ENCODE measurements around the gene MRFAP1L1. TPM values are rescaled to one million over a fixed set of nuclear protein-coding genes. Genes with fewer than 3 reads are reported as not detected.

The MRFAP1L1 gene
- total RNA-seq, 1 experiment from 2014 or later, result 57.7 TPM

DNA sequence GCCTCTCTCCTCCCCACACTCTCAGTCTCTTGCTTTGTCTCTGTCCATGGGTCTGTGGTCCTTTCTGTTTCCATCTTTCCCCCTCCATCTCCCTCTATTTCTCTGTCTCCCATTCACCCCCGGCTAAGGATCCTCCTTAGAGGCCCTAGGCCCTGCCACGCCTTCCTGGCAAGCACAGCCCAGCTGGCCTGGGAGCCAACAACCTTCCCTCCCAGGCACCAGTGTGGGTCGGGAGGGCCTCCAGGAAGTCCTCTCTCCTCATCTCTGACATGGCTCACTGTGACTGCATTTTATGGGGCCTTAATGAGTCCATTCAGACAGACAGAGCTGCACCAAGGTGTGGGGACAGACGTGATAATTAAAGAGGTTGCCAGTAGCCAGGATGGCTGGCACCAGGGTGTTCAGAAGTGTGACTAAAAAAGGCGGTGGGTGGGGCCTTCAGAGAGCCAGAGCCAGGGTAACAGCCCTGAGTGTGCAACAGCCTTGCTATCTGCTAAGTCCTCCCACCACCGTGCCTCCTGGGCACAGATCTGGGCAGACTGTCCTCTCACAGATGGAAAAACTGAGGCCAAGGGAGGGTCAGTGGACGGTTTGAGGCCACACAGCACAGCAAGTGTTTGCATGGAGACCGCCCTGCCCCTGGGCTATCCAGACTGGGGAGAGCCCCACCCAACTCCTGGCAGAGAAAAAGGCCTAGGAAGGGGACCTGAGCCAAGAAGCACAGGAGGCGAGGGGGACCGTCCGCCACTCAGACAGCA lies 37.8 kb upstream of the MRFAP1L1 start:
- Histone ChIP-seq H3K27ac (ENCODE audit: insufficient read length, low read depth, low read length) (no peak overlapping the region), H3K23me2 (ENCODE audit: insufficient read length, low read depth, low read length, poor library complexity, severe bottlenecking) (no peaks in the 10 kb centered on the region), H2BK12ac (ENCODE audit: insufficient read length, low read depth, low read length) (no peak overlapping the region), H2AFZ (ENCODE audit: low read length) (no peak overlapping the region), H2BK120ac (ENCODE audit: low read depth, low read length, poor library complexity, severe bottlenecking) (no peak overlapping the region), H3K79me1 (ENCODE audit: insufficient read depth, low read depth, low read length, poor library complexity, severe bottlenecking) (no peaks in the 10 kb centered on the region), H4K8ac (replicated peaks; ENCODE audit: insufficient read length, low read depth, low read length) (no peak overlapping the region), H3K56ac (ENCODE audit: insufficient read length, low read depth, low read length) (no peak overlapping the region), H3K79me2 (ENCODE audit: insufficient read depth, low read length) (no peaks in the 10 kb centered on the region), H3T11ph (ENCODE audit: low read length) (no peak overlapping the region), H4K91ac (ENCODE audit: insufficient read length, low read depth, low read length) (no peak overlapping the region), H3K27me3 (ENCODE audit: insufficient read depth, low read length) (no peaks in the 10 kb centered on the region), H4K5ac (ENCODE audit: insufficient read length, low read depth, low read length) (no peak overlapping the region), H2AK5ac (ENCODE audit: insufficient read length, low read length) (no peak overlapping the region), H3K23ac (ENCODE audit: insufficient read length, low read depth, low read length) (no peak overlapping the region), H3K9me3 (ENCODE audit: control insufficient read depth, low read depth, low read length) (no peaks in the 10 kb centered on the region), H3K14ac (ENCODE audit: insufficient read depth, low read length) (no peak overlapping the region; the same call in 1 of the 2 replicates), H4K20me1 (ENCODE audit: control insufficient read depth, insufficient read depth, insufficient read length) (peaks cover 2% of the 10 kb centered on the region), H2BK20ac (ENCODE audit: low read depth, low read length, poor library complexity, severe bottlenecking) (no peak overlapping the region), H3K18ac (ENCODE audit: insufficient read length, low read depth, low read length) (no peak overlapping the region), H3K4me2 (ENCODE audit: insufficient read depth, insufficient read length, low read length) (no peak overlapping the region), H3K4me1 (ENCODE audit: insufficient read depth, low read length) (no peaks in the 10 kb centered on the region), H3K9ac (ENCODE audit: extremely low read depth, insufficient read length, low read length) (no peak overlapping the region), H2BK15ac (ENCODE audit: low read depth, low read length) (no peak overlapping the region), H2BK5ac (ENCODE audit: insufficient read length, low read length) (no peak overlapping the region), H3K4ac (ENCODE audit: low read depth, low read length) (no peak overlapping the region)
- no peaks in the 10 kb centered on the region; the same call in 1 of the 2 replicates for H3K27me3 Mint-ChIP-seq (ENCODE audit: low read depth)
- H3K9me3 Mint-ChIP-seq, result no peaks in the 10 kb centered on the region; a peak in 1 of 5 replicates
- H3K4me1 Mint-ChIP-seq, result peaks cover 2 to 13% of the 10 kb centered on the region in 2 experiments; a peak in 3 of 4 replicates
- WGBS (ENCODE audit: extremely low coverage, insufficient read length, low lambda C conversion rate), result no CpG with 5 or more reads among the region's 11 CpGs
- H3K27ac Mint-ChIP-seq, result peak overlapping the region in 1 of 3 experiments; percentile 63; a peak in 1 of 7 replicates
- TF ChIP-seq CTCF (conservative IDR thresholded peaks at IDR 0.05), result no peak
- DNase-seq, result no peak
- no peaks in the 10 kb centered on the region for H3K36me3 Mint-ChIP-seq (ENCODE audit: insufficient read depth in 1 of 3, low read depth in 3 of 3)
- no peak overlapping the region; a peak in 1 of 5 replicates for H3K4me3 Mint-ChIP-seq
